Measurements from ENCODE around the gene PRAF2.
A peak's percentile ranks its signal among the peaks of the same experiment; 100 is the strongest.

The PRAF2 gene

GRCh38 chrX:49053223-49054072 is 20.4 kb downstream of the PRAF2 start:
- peak overlapping the region; percentile 65 for H3K4me3 ChIP-seq (ENCODE audit: low read depth, low read length)
- TF ChIP-seq CTCF (IDR thresholded peaks at IDR 0.05; ENCODE audit: borderline replicate concordance, insufficient read depth, low read depth, low read length): no peak

GRCh38 chrX:49043987-49044281 is 29.9 kb downstream of the PRAF2 start:
- TF ChIP-seq CTCF (IDR thresholded peaks at IDR 0.05; ENCODE audit: borderline replicate concordance, insufficient read depth, low read depth, low read length): no peak
- no peak overlapping the region for H3K4me3 ChIP-seq (ENCODE audit: low read depth, low read length)

GRCh38 chrX:49043220-49043986 is 30.4 kb downstream of the PRAF2 start, which contains the start of gene TFE3:
Gene TFE3, minus strand, starts transcription at chrX:49043357. Its CDS starts 131 bp downstream, at chrX:49043226.
- TF ChIP-seq CTCF (IDR thresholded peaks at IDR 0.05; ENCODE audit: borderline replicate concordance, insufficient read depth, low read depth, low read length): peak; percentile 43; the same call in 1 of the 2 replicates
- H3K4me3 ChIP-seq (ENCODE audit: low read depth, low read length): peak within 1 kb of the TSS; percentile 76

- peak overlapping the region; percentile 76 for H3K4me3 ChIP-seq (ENCODE audit: low read depth, low read length)
- no peak for TF ChIP-seq CTCF (IDR thresholded peaks at IDR 0.05; ENCODE audit: borderline replicate concordance, insufficient read depth, low read depth, low read length)
Observed at GRCh38 chrX:49042581-49043219, 31.1 kb downstream of the PRAF2 start.

GRCh38 chrX:49041744-49042580 is 31.8 kb downstream of the PRAF2 start:
- no peak for TF ChIP-seq CTCF (IDR thresholded peaks at IDR 0.05; ENCODE audit: borderline replicate concordance, insufficient read depth, low read depth, low read length)

GRCh38 chrX:49040376-49040955 is 33.3 kb downstream of the PRAF2 start:
- H3K4me3 ChIP-seq (ENCODE audit: low read depth, low read length): no peak overlapping the region
- no peak for TF ChIP-seq CTCF (IDR thresholded peaks at IDR 0.05; ENCODE audit: borderline replicate concordance, insufficient read depth, low read depth, low read length)

More at GRCh38 chrX:49041744-49042580, 31.8 kb downstream of the PRAF2 start:
- H3K4me3 ChIP-seq (ENCODE audit: low read depth, low read length): peak overlapping the region; percentile 76

Data from GM12875 (cell line).